ENCODE data around the gene CREG2. TPM values are rescaled to one million over a fixed set of nuclear protein-coding genes. Genes with fewer than 3 reads are reported as not detected.

Gene CREG2
- total RNA-seq, 1 donor from 2014 or later, result 0.65 TPM

GRCh38 chr2:101361522-101361921, 25.8 kb downstream of the CREG2 start:
- Mint-ChIP-seq H3K27ac (no peak overlapping the region), H3K27me3 (peaks cover 29% of the 10 kb centered on the region), H3K36me3 (ENCODE audit: insufficient read depth) (no peaks in the 10 kb centered on the region)

GRCh38 chr2:101361121-101361520, 26.2 kb downstream of the CREG2 start:
- H3K4me1 Mint-ChIP-seq (ENCODE audit: low read depth), result peaks cover 10% of the 10 kb centered on the region
- TF ChIP-seq, protein P1, sequence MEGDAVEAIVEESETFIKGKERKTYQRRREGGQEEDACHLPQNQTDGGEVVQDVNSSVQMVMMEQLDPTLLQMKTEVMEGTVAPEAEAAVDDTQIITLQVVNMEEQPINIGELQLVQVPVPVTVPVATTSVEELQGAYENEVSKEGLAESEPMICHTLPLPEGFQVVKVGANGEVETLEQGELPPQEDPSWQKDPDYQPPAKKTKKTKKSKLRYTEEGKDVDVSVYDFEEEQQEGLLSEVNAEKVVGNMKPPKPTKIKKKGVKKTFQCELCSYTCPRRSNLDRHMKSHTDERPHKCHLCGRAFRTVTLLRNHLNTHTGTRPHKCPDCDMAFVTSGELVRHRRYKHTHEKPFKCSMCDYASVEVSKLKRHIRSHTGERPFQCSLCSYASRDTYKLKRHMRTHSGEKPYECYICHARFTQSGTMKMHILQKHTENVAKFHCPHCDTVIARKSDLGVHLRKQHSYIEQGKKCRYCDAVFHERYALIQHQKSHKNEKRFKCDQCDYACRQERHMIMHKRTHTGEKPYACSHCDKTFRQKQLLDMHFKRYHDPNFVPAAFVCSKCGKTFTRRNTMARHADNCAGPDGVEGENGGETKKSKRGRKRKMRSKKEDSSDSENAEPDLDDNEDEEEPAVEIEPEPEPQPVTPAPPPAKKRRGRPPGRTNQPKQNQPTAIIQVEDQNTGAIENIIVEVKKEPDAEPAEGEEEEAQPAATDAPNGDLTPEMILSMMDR (IDR thresholded peaks at IDR 0.05; ENCODE audit: unreplicated experiment), result no peak
- no peaks in the 10 kb centered on the region for H3K36me3 Mint-ChIP-seq (ENCODE audit: insufficient read depth)
- H3K4me3 Mint-ChIP-seq (ENCODE audit: low read depth), result no peak overlapping the region
- no peak for DNase-seq (ENCODE audit: low spot score, unreplicated experiment)
- H3K9me3 Mint-ChIP-seq (ENCODE audit: low read depth), result no peaks in the 10 kb centered on the region
- H3K27ac Mint-ChIP-seq, result no peak overlapping the region
- H3K27me3 Mint-ChIP-seq, result peaks cover 32% of the 10 kb centered on the region

More at GRCh38 chr2:101361522-101361921, 25.8 kb downstream of the CREG2 start:
- no peaks in the 10 kb centered on the region for H3K9me3 Mint-ChIP-seq (ENCODE audit: low read depth)
- H3K4me3 Mint-ChIP-seq (ENCODE audit: low read depth), result no peak overlapping the region
- no peak for DNase-seq (ENCODE audit: low spot score, unreplicated experiment)
- TF ChIP-seq, protein P1 (IDR thresholded peaks at IDR 0.05; ENCODE audit: unreplicated experiment), result no peak
- H3K4me1 Mint-ChIP-seq (ENCODE audit: low read depth), result peaks cover 10% of the 10 kb centered on the region

DNA sequence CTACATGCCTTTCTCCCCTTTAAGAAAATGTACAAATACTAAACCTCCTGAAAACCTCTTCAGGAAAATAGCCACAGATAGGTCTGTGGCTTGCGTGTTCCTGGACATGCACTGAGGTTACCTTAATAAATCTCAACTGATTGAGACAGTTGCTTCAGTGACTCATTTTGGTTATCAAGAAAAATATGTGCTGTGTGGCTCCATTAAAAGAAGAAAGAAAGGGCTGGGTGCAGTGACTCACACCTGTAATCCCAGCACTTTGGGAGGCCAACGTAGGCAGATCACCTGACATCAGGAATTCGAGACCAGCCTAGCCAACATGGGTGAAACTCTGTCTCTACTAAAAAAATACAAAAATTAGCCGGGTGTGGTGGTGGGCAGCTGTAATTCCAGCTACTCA, 27.1 kb downstream of the CREG2 start:
- DNase-seq (ENCODE audit: low spot score, unreplicated experiment), result no peak
- TF ChIP-seq, protein P1 (IDR thresholded peaks at IDR 0.05; ENCODE audit: unreplicated experiment), result no peak
- H3K4me3 Mint-ChIP-seq (ENCODE audit: low read depth), result no peak overlapping the region
- peaks cover 10% of the 10 kb centered on the region for H3K4me1 Mint-ChIP-seq (ENCODE audit: low read depth)
- no peaks in the 10 kb centered on the region for H3K9me3 Mint-ChIP-seq (ENCODE audit: low read depth)
- peak overlapping the region; percentile 77 for H3K27ac Mint-ChIP-seq
- no peaks in the 10 kb centered on the region for H3K36me3 Mint-ChIP-seq (ENCODE audit: insufficient read depth)
- peaks cover 28% of the 10 kb centered on the region for H3K27me3 Mint-ChIP-seq

- DNase-seq (ENCODE audit: low spot score, unreplicated experiment), result no peak
- Mint-ChIP-seq H3K9me3 (ENCODE audit: low read depth) (no peaks in the 10 kb centered on the region), H3K27ac (peak overlapping the region; percentile 77), H3K36me3 (ENCODE audit: insufficient read depth) (no peaks in the 10 kb centered on the region), H3K4me3 (ENCODE audit: low read depth) (no peak overlapping the region), H3K4me1 (ENCODE audit: low read depth) (peaks cover 10% of the 10 kb centered on the region), H3K27me3 (peaks cover 24% of the 10 kb centered on the region)
- TF ChIP-seq, protein P1 (IDR thresholded peaks at IDR 0.05; ENCODE audit: unreplicated experiment), result no peak
Measured at GRCh38 chr2:101359410-101359954, 27.8 kb downstream of the CREG2 start.

DNA sequence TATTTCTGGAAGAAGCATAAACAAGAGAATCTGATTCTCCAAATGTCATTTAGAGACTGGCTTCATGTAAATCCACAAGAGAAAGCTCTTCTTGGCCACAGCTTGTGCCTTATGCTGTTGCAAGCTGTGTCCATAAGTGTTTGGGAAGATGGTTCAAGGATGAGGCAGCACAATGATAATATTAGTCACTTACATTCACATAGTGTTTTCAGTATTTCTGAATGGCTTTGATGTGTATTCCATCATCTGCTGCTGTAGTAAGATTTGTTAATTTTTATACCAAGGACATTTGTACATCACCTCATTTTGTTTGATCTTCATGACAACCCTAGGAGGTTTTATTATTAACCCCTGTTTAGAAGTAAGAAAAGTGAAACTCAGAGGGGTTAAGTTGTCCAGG, 29.9 kb downstream of the CREG2 start:
- Mint-ChIP-seq H3K36me3 (ENCODE audit: insufficient read depth) (no peaks in the 10 kb centered on the region), H3K9me3 (ENCODE audit: low read depth) (no peaks in the 10 kb centered on the region), H3K27me3 (peaks cover 12% of the 10 kb centered on the region), H3K4me3 (ENCODE audit: low read depth) (no peak overlapping the region), H3K27ac (no peak overlapping the region), H3K4me1 (ENCODE audit: low read depth) (peaks cover 10% of the 10 kb centered on the region)
- DNase-seq (ENCODE audit: low spot score, unreplicated experiment), result no peak
- TF ChIP-seq, protein P1 (IDR thresholded peaks at IDR 0.05; ENCODE audit: unreplicated experiment), result no peak
